K562 (cell line): ENCODE results near the gene RBM12. TPM values are rescaled to one million over a fixed set of nuclear protein-coding genes. Genes with fewer than 3 reads are reported as not detected.

Source experiments
- CXXC5 ChIP-seq: fragments of 250-450 bp; sonication (Bioruptor Pico); IDR thresholded peaks from 2 replicates; pipeline ENCODE4 v1.8.0; 2022; ENCODE audit warnings: inconsistent platforms, mild to moderate bottlenecking, moderate library complexity
- DMBX1 ChIP-seq: fragments of 250-450 bp; sonication (Bioruptor Pico); IDR thresholded peaks from 2 replicates; pipeline ENCODE4 v1.8.0; 2022; ENCODE audit warnings: inconsistent platforms, mild to moderate bottlenecking, moderate library complexity, borderline replicate concordance
- FOSL1 ChIP-seq: fragments of 200-800 bp; sonication (Bioruptor generic); conservative IDR thresholded peaks from 2 replicates; pipeline ENCODE4 v1.6.1; 2016; ENCODE audit warnings: missing genetic modification characterization, missing compliant biosample characterization
- IRF2 ChIP-seq: sonication (generic); formaldehyde crosslinking; IDR thresholded peaks from 2 replicates; pipeline ENCODE4 v1.8.1; 2022; ENCODE audit warnings: mild to moderate bottlenecking, missing genetic modification reagents
- NEUROD1 ChIP-seq: fragments of 150-350 bp; IDR thresholded peaks from 2 replicates; pipeline ENCODE4 v1.6.1; 2014; ENCODE audit warnings: borderline replicate concordance, low read length, low read depth; ENCODE audit not compliant: partially characterized antibody
- PTTG1 ChIP-seq: fragments of 450-650 bp; IDR thresholded peaks from 2 replicates; pipeline ENCODE4 v1.6.1; 2016; ENCODE audit warnings: low read depth, mild to moderate bottlenecking, missing genetic modification characterization, missing compliant biosample characterization
- SMAD1 ChIP-seq: fragments of 150-350 bp; IDR thresholded peaks from 2 replicates; pipeline ENCODE4 v1.6.1; 2014; ENCODE audit warnings: low read length, low read depth; ENCODE audit not compliant: partially characterized antibody
- SMARCB1 ChIP-seq: IDR thresholded peaks from 2 replicates; pipeline ENCODE4 v1.6.1; 2011; ENCODE audit warnings: improper control_type of control experiment, low read depth; ENCODE audit not compliant: insufficient read length
- TOE1 ChIP-seq, 2 experiments: fragments of 450-650 bp in 1 of 2; sonication (generic) in 1 of 2; formaldehyde crosslinking in 1 of 2; IDR thresholded peaks; 2 replicates each; pipeline versions ENCODE4 v1.7.1 to v1.8.0; 2016 to 2022; ENCODE audit warnings: borderline replicate concordance in 2 of 2, mild to moderate bottlenecking in 2 of 2, antibody characterized with exemption in 1 of 2, inconsistent platforms in 1 of 2, low read depth in 1 of 2, missing genetic modification reagents in 1 of 2, moderate library complexity in 1 of 2
- ZC3H4 ChIP-seq: sonication (generic); formaldehyde crosslinking; IDR thresholded peaks from 2 replicates; pipeline ENCODE4 v1.9.0; 2021; ENCODE audit warnings: missing genetic modification reagents, borderline replicate concordance
- ZNF324 ChIP-seq: fragments of 250-450 bp; sonication (Bioruptor Pico); IDR thresholded peaks from 2 replicates; pipeline ENCODE4 v1.4.0; 2020; ENCODE audit warnings: mild to moderate bottlenecking
- ZNF444 ChIP-seq: fragments of 250-450 bp; sonication (Bioruptor Pico); IDR thresholded peaks from 2 replicates; pipeline ENCODE4 v1.4.0; 2020; ENCODE audit warnings: mild to moderate bottlenecking, moderate library complexity
- ZNF584 ChIP-seq: fragments of 200-800 bp; sonication (Bioruptor generic); IDR thresholded peaks from 2 replicates; pipeline ENCODE4 v1.6.1; 2016; ENCODE audit warnings: low read depth, mild to moderate bottlenecking, missing genetic modification characterization, missing compliant biosample characterization
- polyA plus RNA-seq, 8 experiments: library from polyadenylated mRNA; depleted of rRNA in 4 of 8; stranded (reverse) in 5 of 8; unstranded in 3 of 8; fragments of >200 nt; fragmentation: Nextera tagmentation in 2 of 8; fragmentation: Illumina TruSeq in 1 of 8; extraction: Ambion mirVana in 2 of 8; extraction: Trizol in 1 of 8; gene quantifications; 2 replicates each; pipeline versions ENCODE4 v1.2.1 to v1.2.3, GENCODE V29; 2011 to 2014; ENCODE audit warnings: inconsistent platforms in 1 of 8, missing spikeins in 1 of 8
- total RNA-seq, 7 experiments: library from RNA; depleted of rRNA in 6 of 7; stranded (reverse); fragments of >200 nt in 6 of 7; fragmentation: Illumina TruSeq in 2 of 7; extraction: Trizol in 2 of 7; gene quantifications; 2 replicates each; pipeline versions ENCODE4 v1.2.1 to v1.2.3, GENCODE V29; 2011 to 2021; ENCODE audit warnings: low replicate concordance in 1 of 7
- TF ChIP-seq, protein P1 (sequence below): fragments of 250-450 bp; sonication (Bioruptor Pico); IDR thresholded peaks from 2 replicates; pipeline ENCODE4 v1.4.0; 2020; ENCODE audit warnings: mild to moderate bottlenecking, moderate library complexity
- TF ChIP-seq, protein P2 (sequence below): fragments of 450-650 bp; formaldehyde crosslinking; IDR thresholded peaks from 2 replicates; pipeline ENCODE4 v1.4.0; 2020; ENCODE audit warnings: mild to moderate bottlenecking
- TF ChIP-seq, protein P3 (sequence below): fragments of 150-350 bp; conservative IDR thresholded peaks from 2 replicates; pipeline ENCODE4 v1.6.1; 2014; ENCODE audit warnings: low read length

RBM12 gene
- total and polyA plus RNA-seq, 9 of the 15 experiments (the other 6 are each of a cell fraction or from before 2014, with no cell fraction given): 5.0 to 162 (median 73.3) TPM

DNA sequence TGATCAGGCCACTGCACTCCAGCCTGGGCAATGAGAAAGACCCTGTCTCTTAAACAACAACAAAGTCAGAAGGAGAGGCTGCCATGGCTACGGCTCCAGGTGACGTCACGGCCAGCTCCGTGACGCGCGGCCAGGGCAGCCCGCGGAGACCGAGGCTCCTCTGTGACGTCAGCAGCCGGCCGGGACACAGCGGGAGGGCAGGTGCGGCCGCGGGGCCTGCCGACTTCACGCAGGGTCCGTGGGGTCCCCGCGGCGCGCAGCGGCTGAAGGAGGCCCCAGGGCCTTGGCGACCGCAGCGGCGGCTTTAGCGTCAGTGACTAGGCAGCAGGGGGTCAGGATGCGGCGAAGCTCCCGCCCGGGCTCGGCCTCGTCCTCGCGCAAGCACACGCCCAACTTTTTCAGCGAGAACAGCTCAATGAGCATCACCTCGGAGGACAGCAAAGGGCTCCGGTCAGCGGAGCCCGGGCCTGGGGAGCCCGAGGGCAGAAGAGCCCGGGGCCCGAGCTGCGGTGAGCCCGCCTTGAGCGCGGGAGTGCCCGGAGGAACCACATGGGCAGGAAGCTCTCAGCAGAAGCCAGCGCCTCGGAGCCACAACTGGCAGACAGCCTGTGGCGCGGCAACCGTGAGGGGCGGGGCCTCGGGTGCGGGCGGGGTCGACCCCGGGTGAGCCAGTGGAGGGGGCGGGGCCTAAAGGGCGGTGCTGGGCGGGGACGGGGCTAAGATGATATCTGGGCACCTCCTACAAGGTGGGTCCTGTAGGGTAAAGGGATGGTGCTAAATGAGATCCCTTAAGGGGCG is 48.8 kb downstream of the RBM12 start, which contains the start of gene SPAG4 (continued):
- TF ChIP-seq, protein P1, sequence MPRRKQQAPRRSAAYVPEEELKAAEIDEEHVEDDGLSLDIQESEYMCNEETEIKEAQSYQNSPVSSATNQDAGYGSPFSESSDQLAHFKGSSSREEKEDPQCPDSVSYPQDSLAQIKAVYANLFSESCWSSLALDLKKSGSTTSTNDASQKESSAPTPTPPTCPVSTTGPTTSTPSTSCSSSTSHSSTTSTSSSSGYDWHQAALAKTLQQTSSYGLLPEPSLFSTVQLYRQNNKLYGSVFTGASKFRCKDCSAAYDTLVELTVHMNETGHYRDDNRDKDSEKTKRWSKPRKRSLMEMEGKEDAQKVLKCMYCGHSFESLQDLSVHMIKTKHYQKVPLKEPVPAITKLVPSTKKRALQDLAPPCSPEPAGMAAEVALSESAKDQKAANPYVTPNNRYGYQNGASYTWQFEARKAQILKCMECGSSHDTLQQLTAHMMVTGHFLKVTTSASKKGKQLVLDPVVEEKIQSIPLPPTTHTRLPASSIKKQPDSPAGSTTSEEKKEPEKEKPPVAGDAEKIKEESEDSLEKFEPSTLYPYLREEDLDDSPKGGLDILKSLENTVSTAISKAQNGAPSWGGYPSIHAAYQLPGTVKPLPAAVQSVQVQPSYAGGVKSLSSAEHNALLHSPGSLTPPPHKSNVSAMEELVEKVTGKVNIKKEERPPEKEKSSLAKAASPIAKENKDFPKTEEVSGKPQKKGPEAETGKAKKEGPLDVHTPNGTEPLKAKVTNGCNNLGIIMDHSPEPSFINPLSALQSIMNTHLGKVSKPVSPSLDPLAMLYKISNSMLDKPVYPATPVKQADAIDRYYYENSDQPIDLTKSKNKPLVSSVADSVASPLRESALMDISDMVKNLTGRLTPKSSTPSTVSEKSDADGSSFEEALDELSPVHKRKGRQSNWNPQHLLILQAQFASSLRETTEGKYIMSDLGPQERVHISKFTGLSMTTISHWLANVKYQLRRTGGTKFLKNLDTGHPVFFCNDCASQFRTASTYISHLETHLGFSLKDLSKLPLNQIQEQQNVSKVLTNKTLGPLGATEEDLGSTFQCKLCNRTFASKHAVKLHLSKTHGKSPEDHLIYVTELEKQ (CRISPR knock-in tag): no peak
- TF ChIP-seq DMBX1 (CRISPR knock-in tag) (peak; percentile 61; the same call in 1 of the 2 replicates), NEUROD1 (peak; percentile 28), IRF2 (CRISPR knock-in tag) (no peak), CXXC5 (CRISPR knock-in tag) (peak; percentile 89), PTTG1 (tag) (no peak), TOE1 (IDR thresholded peaks at IDR 0.05; ENCODE audit: borderline replicate concordance) (no peak), TOE1 (CRISPR knock-in tag; IDR thresholded peaks at IDR 0.05; ENCODE audit: borderline replicate concordance, low read depth) (peak; percentile 15; the same call in 1 of the 2 replicates), FOSL1 (tag) (peak; percentile 40; the same call in 1 of the 2 replicates), SMARCB1 (no peak), ZNF584 (CRISPR knock-in tag) (no peak), ZNF444 (CRISPR knock-in tag) (no peak), ZNF324 (no peak), SMAD1 (peak; percentile 31), ZC3H4 (no peak)
- TF ChIP-seq, protein P2, sequence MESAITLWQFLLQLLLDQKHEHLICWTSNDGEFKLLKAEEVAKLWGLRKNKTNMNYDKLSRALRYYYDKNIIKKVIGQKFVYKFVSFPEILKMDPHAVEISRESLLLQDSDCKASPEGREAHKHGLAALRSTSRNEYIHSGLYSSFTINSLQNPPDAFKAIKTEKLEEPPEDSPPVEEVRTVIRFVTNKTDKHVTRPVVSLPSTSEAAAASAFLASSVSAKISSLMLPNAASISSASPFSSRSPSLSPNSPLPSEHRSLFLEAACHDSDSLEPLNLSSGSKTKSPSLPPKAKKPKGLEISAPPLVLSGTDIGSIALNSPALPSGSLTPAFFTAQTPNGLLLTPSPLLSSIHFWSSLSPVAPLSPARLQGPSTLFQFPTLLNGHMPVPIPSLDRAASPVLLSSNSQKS: no peak
- TF ChIP-seq, protein P3, sequence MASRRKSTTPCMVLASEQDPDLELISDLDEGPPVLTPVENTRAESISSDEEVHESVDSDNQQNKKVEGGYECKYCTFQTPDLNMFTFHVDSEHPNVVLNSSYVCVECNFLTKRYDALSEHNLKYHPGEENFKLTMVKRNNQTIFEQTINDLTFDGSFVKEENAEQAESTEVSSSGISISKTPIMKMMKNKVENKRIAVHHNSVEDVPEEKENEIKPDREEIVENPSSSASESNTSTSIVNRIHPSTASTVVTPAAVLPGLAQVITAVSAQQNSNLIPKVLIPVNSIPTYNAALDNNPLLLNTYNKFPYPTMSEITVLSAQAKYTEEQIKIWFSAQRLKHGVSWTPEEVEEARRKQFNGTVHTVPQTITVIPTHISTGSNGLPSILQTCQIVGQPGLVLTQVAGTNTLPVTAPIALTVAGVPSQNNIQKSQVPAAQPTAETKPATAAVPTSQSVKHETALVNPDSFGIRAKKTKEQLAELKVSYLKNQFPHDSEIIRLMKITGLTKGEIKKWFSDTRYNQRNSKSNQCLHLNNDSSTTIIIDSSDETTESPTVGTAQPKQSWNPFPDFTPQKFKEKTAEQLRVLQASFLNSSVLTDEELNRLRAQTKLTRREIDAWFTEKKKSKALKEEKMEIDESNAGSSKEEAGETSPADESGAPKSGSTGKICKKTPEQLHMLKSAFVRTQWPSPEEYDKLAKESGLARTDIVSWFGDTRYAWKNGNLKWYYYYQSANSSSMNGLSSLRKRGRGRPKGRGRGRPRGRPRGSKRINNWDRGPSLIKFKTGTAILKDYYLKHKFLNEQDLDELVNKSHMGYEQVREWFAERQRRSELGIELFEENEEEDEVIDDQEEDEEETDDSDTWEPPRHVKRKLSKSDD: 0 out of 2 replicates have a peak, but pooled peaks have one; percentile 35
